Panc1 (cell line): ENCODE data around the gene LAMA5. TPM values are rescaled to one million over a fixed set of nuclear protein-coding genes. Genes with fewer than 3 reads are reported as not detected.

Experiments
- ATAC-seq: fragments of 200-7000 bp; cut with Tn5 transposase; 2 replicates; pipeline ENCODE4 v1.9.1; 2020; ENCODE audit warnings: mild to moderate bottlenecking, moderate library complexity
- BruUV-seq: library from RNA; stranded (reverse); fragments of 400-500 nt; replicated peaks from 2 replicates; lab custom pipeline; 2021; lab: Mats Ljungman, UMichigan
- CTCF ChIA-PET: fragments of 300-600 bp; sonication (Branson Sonifier 250); formaldehyde crosslinking; loops from one replicate; lab custom pipeline; 2022; ENCODE audit warnings: antibody characterized with exemption; lab: Charles Lee
- POLR2A ChIA-PET: fragments of 300-600 bp; sonication (Branson Sonifier 250); formaldehyde crosslinking; loops from one replicate; lab custom pipeline; 2022; ENCODE audit warnings: antibody characterized with exemption; lab: Charles Lee
- DNase-seq: peaks from one replicate; pipeline ENCODE4 v3.0.0-alpha.2; 2010; ENCODE audit warnings: low read depth, low spot score
- H3K27ac ChIP-seq: 2 replicates; pipeline ENCODE4 v1.5.1; 2011; ENCODE audit warnings: mild to moderate bottlenecking, low read length, inconsistent platforms
- H3K27me3 ChIP-seq: fragments of 200-500 bp; sonication (Bioruptor generic); 2 replicates; pipeline ENCODE4 v1.6.0; 2014; ENCODE audit warnings: low read length, inconsistent platforms; ENCODE audit not compliant: control insufficient read depth, insufficient read depth
- H3K36me3 ChIP-seq: fragments of 200-500 bp; sonication (Bioruptor generic); 2 replicates; pipeline ENCODE4 v1.5.1; 2014; ENCODE audit warnings: inconsistent platforms, mild to moderate bottlenecking, low read length, moderate library complexity; ENCODE audit not compliant: control insufficient read depth, insufficient read depth
- H3K4me1 ChIP-seq: 2 replicates; pipeline ENCODE4 v1.5.1; 2011; ENCODE audit warnings: inconsistent platforms, mild to moderate bottlenecking, low read length, moderate library complexity; ENCODE audit not compliant: control insufficient read depth, insufficient read depth
- H3K4me3 ChIP-seq, 2 experiments: 2 replicates each; pipeline ENCODE4 v1.5.1; 2011 to 2012; ENCODE audit warnings: low read depth in 2 of 2, low read length in 2 of 2, mild to moderate bottlenecking in 2 of 2, inconsistent platforms in 1 of 2, moderate library complexity in 1 of 2
- H3K9me3 ChIP-seq: fragments of 200-500 bp; sonication (Bioruptor generic); 2 replicates; pipeline ENCODE4 v1.5.1; 2014; ENCODE audit warnings: low read depth, mild to moderate bottlenecking, inconsistent platforms, low read length, moderate library complexity; ENCODE audit not compliant: control insufficient read depth, insufficient read depth
- POLR2AphosphoS5 ChIP-seq: IDR thresholded peaks from 2 replicates; pipeline ENCODE4 v1.6.1; 2012; ENCODE audit warnings: mild to moderate bottlenecking, low read depth, low read length, moderate library complexity
- SIN3A ChIP-seq: IDR thresholded peaks from 2 replicates; pipeline ENCODE4 v1.6.1; 2012; ENCODE audit warnings: low read depth, mild to moderate bottlenecking, low read length, moderate library complexity, borderline replicate concordance; ENCODE audit not compliant: insufficient read depth
- TCF7L2 ChIP-seq: IDR thresholded peaks from 2 replicates; pipeline ENCODE4 v1.6.1; 2011; ENCODE audit warnings: mild to moderate bottlenecking, low read depth, low read length, inconsistent platforms
- in situ Hi-C: cut with HindIII; loops from 2 replicates; pipeline ENCODE4 v1.10.0; 2016; ENCODE audit warnings: low sequenced_read_pairs, low pct_unique_long_range_greater_than_20kb
- intact Hi-C: fragments of 100-400 bp; cut with micrococcal nuclease; formaldehyde crosslinking; loops from one replicate; pipeline ENCODE4 v1.10.0; 2022; ENCODE audit not compliant: unreplicated experiment
- total RNA-seq: library from RNA; stranded (reverse); gene quantifications from one replicate; pipeline ENCODE4 v1.2.1, GENCODE V29; 2021; ENCODE audit not compliant: unreplicated experiment
- TF ChIP-seq, protein P1 (sequence below), 2 experiments: IDR thresholded peaks; 2 replicates each; pipeline ENCODE4 v1.6.1; 2011 to 2012; ENCODE audit warnings: low read depth in 2 of 2, control low read depth in 1 of 2, low read length in 1 of 2, mild to moderate bottlenecking in 1 of 2, moderate library complexity in 1 of 2; ENCODE audit not compliant: insufficient read depth in 1 of 2
- TF ChIP-seq, protein P2 (sequence below): fragments of 450-650 bp; IDR thresholded peaks from 2 replicates; pipeline ENCODE4 v1.5.1; 2017; ENCODE audit warnings: mild to moderate bottlenecking

LAMA5 gene
- total RNA-seq, 1 experiment from 2014 or later, result 497 TPM

DNA sequence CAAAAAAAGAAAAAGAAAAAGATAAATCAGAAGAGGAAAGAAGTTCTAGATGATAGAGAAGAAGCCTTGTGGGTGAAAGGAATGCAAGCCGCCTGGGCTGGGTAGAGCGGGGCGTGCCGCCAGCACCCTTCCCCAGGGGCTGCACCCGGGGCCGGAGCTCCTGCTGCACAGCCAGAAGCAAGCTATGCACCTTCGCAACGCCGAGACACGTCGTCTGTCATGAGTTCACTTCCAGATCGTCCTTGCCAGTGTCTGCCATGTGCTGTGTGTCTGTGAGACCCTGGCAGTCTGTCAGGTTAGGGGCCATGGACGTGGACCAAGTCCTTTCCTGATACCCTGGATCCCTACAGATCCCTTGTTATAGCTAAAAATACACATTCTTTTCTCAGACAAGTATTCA is 89.9 kb downstream of the LAMA5 start:
- Histone ChIP-seq H3K4me3 (no peak overlapping the region), H3K27ac (no peak overlapping the region), H3K9me3 (no peaks in the 10 kb centered on the region), H3K27me3 (no peaks in the 10 kb centered on the region), H3K4me1 (no peaks in the 10 kb centered on the region), H3K36me3 (no peaks in the 10 kb centered on the region)
- ChIA-PET POLR2A (interaction anchor here (0.5 kb wide), 1 partner anchor 29 kb away, joined by 14 read pairs; no protein-coding TSS in a partner anchor), CTCF (no interaction called here)
- TF ChIP-seq, protein P1, sequence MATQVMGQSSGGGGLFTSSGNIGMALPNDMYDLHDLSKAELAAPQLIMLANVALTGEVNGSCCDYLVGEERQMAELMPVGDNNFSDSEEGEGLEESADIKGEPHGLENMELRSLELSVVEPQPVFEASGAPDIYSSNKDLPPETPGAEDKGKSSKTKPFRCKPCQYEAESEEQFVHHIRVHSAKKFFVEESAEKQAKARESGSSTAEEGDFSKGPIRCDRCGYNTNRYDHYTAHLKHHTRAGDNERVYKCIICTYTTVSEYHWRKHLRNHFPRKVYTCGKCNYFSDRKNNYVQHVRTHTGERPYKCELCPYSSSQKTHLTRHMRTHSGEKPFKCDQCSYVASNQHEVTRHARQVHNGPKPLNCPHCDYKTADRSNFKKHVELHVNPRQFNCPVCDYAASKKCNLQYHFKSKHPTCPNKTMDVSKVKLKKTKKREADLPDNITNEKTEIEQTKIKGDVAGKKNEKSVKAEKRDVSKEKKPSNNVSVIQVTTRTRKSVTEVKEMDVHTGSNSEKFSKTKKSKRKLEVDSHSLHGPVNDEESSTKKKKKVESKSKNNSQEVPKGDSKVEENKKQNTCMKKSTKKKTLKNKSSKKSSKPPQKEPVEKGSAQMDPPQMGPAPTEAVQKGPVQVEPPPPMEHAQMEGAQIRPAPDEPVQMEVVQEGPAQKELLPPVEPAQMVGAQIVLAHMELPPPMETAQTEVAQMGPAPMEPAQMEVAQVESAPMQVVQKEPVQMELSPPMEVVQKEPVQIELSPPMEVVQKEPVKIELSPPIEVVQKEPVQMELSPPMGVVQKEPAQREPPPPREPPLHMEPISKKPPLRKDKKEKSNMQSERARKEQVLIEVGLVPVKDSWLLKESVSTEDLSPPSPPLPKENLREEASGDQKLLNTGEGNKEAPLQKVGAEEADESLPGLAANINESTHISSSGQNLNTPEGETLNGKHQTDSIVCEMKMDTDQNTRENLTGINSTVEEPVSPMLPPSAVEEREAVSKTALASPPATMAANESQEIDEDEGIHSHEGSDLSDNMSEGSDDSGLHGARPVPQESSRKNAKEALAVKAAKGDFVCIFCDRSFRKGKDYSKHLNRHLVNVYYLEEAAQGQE (IDR thresholded peaks at IDR 0.05; ENCODE audit: insufficient read depth in 1 of 2, low read depth in 2 of 2, low read length in 1 of 2), result no peak
- TF ChIP-seq SIN3A, result no peak
- no peak for TF ChIP-seq POLR2AphosphoS5
- TF ChIP-seq TCF7L2, result no peak
- TF ChIP-seq, protein P2, sequence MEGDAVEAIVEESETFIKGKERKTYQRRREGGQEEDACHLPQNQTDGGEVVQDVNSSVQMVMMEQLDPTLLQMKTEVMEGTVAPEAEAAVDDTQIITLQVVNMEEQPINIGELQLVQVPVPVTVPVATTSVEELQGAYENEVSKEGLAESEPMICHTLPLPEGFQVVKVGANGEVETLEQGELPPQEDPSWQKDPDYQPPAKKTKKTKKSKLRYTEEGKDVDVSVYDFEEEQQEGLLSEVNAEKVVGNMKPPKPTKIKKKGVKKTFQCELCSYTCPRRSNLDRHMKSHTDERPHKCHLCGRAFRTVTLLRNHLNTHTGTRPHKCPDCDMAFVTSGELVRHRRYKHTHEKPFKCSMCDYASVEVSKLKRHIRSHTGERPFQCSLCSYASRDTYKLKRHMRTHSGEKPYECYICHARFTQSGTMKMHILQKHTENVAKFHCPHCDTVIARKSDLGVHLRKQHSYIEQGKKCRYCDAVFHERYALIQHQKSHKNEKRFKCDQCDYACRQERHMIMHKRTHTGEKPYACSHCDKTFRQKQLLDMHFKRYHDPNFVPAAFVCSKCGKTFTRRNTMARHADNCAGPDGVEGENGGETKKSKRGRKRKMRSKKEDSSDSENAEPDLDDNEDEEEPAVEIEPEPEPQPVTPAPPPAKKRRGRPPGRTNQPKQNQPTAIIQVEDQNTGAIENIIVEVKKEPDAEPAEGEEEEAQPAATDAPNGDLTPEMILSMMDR, result no peak
- in situ Hi-C loops, result no loop called here
- DNase-seq (no peak), ATAC-seq (no peak)
- intact Hi-C loops, result no loop called here
- BruUV-seq, result no TSS peak

DNA sequence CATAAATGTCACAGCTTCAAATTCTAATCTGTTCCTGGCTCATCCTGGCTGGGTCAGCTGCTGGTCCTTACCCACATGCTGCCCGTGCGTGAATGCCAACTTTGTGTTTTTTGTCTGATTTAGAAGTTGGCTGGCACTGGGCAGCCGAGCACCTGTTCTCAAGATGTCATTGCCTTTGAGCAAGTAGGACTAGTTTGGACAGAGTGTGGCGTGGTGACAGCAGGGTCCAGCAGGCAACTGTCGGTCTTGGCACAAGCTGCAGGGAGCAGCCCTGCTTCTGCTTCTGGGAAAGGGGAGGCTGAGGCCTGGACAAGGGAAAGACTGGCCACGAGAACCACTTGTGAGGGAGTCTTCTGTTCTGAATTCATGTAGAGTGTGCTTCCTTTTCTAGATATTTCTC is 90.7 kb downstream of the LAMA5 start:
- BruUV-seq, result no TSS peak
- ChIA-PET CTCF (no interaction called here), POLR2A (no interaction called here)
- Histone ChIP-seq H3K27me3 (no peaks in the 10 kb centered on the region), H3K36me3 (no peaks in the 10 kb centered on the region), H3K4me1 (no peaks in the 10 kb centered on the region), H3K27ac (no peak overlapping the region), H3K4me3 (no peak overlapping the region), H3K9me3 (no peaks in the 10 kb centered on the region)
- TF ChIP-seq SIN3A, result no peak
- TF ChIP-seq TCF7L2, result no peak
- TF ChIP-seq POLR2AphosphoS5, result no peak
- TF ChIP-seq, protein P2, result no peak
- TF ChIP-seq, protein P1 (IDR thresholded peaks at IDR 0.05; ENCODE audit: insufficient read depth in 1 of 2, low read depth in 2 of 2, low read length in 1 of 2), result no peak
- intact Hi-C loops, result no loop called here
- in situ Hi-C loops, result no loop called here
- ATAC-seq, result no peak
- no peak for DNase-seq
